SJSA1 (cell line): ENCODE results near the gene USP4. TPM values are rescaled to one million over a fixed set of nuclear protein-coding genes. Genes with fewer than 3 reads are reported as not detected.
"Not testable (repeated sequence)": the region's sequence is repeated elsewhere in the genome, so short reads cannot be mapped to it uniquely, and the experiment has no call there.

Experiments
- DNase-seq, 2 experiments: peaks; one replicate each; pipeline ENCODE4 v3.0.0-alpha.2; 2015 to 2020; ENCODE audit warnings: low spot score in 2 of 2, low read depth in 1 of 2
- H3K27ac ChIP-seq: fragments of 250-450 bp; sonication (Bioruptor Pico); 2 replicates; pipeline ENCODE4 v1.5.1; 2020; ENCODE audit warnings: mild to moderate bottlenecking, moderate library complexity
- H3K27me3 ChIP-seq: fragments of 250-450 bp; sonication (Bioruptor Pico); replicated peaks from 2 replicates; pipeline ENCODE4 v1.5.1; 2020; ENCODE audit warnings: mild to moderate bottlenecking, moderate library complexity
- H3K36me3 ChIP-seq: fragments of 250-450 bp; sonication (Bioruptor Pico); 2 replicates; pipeline ENCODE4 v1.5.1; 2020; ENCODE audit warnings: mild to moderate bottlenecking
- H3K4me1 ChIP-seq: fragments of 250-450 bp; sonication (Bioruptor Pico); replicated peaks from 2 replicates; pipeline ENCODE4 v1.6.1; 2021; ENCODE audit warnings: mild to moderate bottlenecking
- H3K4me3 ChIP-seq: fragments of 250-450 bp; sonication (Bioruptor Pico); 2 replicates; pipeline ENCODE4 v1.5.1; 2020; ENCODE audit warnings: mild to moderate bottlenecking
- H3K9me3 ChIP-seq: fragments of 250-450 bp; sonication (Bioruptor Pico); replicated peaks from 2 replicates; pipeline ENCODE4 v1.5.1; 2020; ENCODE audit warnings: mild to moderate bottlenecking
- total RNA-seq: library from RNA; depleted of rRNA; stranded (reverse); fragments of >200 nt; shearing (Covaris generic); gene quantifications from 2 replicates; pipeline ENCODE4 v1.2.3, GENCODE V29; 2014; rRNA removed

The USP4 gene
- total RNA-seq, 1 experiment from 2014 or later = 11.5 TPM

- H3K4me1 ChIP-seq = no peaks in the 10 kb centered on the region
- H3K27ac ChIP-seq = no peak overlapping the region
- H3K27me3 ChIP-seq = no peaks in the 10 kb centered on the region
- H3K9me3 ChIP-seq = peaks cover 8% of the 10 kb centered on the region
- no peaks in the 10 kb centered on the region for H3K36me3 ChIP-seq
- H3K4me3 ChIP-seq = no peak overlapping the region
- DNase-seq = no peak
These were observed 102.5 kb downstream of the USP4 start for GRCh38 chr3:49237344-49237743.

GRCh38 chr3:49236226-49236625, 103.6 kb downstream of the USP4 start:
- H3K4me3 ChIP-seq = no peak overlapping the region
- no peaks in the 10 kb centered on the region for H3K4me1 ChIP-seq
- H3K36me3 ChIP-seq = no peaks in the 10 kb centered on the region
- no peak for DNase-seq
- H3K9me3 ChIP-seq = peaks cover 8% of the 10 kb centered on the region
- no peaks in the 10 kb centered on the region for H3K27me3 ChIP-seq
- H3K27ac ChIP-seq = no peak overlapping the region

- H3K27ac ChIP-seq, DNase-seq, H3K9me3 ChIP-seq, H3K4me3 ChIP-seq, H3K27me3 ChIP-seq, H3K4me1 ChIP-seq, H3K36me3 ChIP-seq: not testable (repeated sequence)
These were observed 111.0 kb downstream of the USP4 start for GRCh38 chr3:49228817-49229216.

Other genes with a start within 250 kb of the USP4 start
- 37.8 and 77.3 TPM in 2 replicates for gene QRICH1, start 246.0 kb downstream of the USP4 start, total RNA-seq
- gene QARS1, start 235.3 kb downstream of the USP4 start, total RNA-seq = 98.5 and 111 TPM in 2 replicates
- 21.5 and 23.8 TPM in 2 replicates for gene USP19, start 219.2 kb downstream of the USP4 start, total RNA-seq
- gene LAMB2, start 207.0 kb downstream of the USP4 start, total RNA-seq = 97.2 and 171 TPM in 2 replicates
- 23.8 and 24.7 TPM in 2 replicates for gene CCDC71, start 173.7 kb downstream of the USP4 start, total RNA-seq
- gene KLHDC8B, start 168.5 kb downstream of the USP4 start, total RNA-seq = 18.6 and 27.3 TPM in 2 replicates
- 0.50 and 2.1 TPM in 2 replicates for gene C3orf62, start 62.8 kb downstream of the USP4 start, total RNA-seq
- gene GPX1, start 18.3 kb upstream of the USP4 start, total RNA-seq = 226 and 326 TPM in 2 replicates
- 490 and 775 TPM in 2 replicates for gene RHOA, start 71.9 kb upstream of the USP4 start, total RNA-seq
- 21.6 and 21.7 TPM in 2 replicates for gene TCTA, start 72.4 kb upstream of the USP4 start, total RNA-seq
- 0.85 and 1.5 TPM in 2 replicates for gene AMT, start 82.4 kb upstream of the USP4 start, total RNA-seq
- 6.2 TPM in 1 of 2 replicates, not detected in the other for gene NICN1, start 89.3 kb upstream of the USP4 start, total RNA-seq
- gene DAG1, start 130.2 kb upstream of the USP4 start, total RNA-seq = 52.1 and 69.5 TPM in 2 replicates
- 0.05 TPM in 1 of 2 replicates, not detected in the other for gene BSN, start 214.4 kb upstream of the USP4 start, total RNA-seq